ENCODE measurements around the gene AKIRIN2. TPM values are rescaled to one million over a fixed set of nuclear protein-coding genes. Genes with fewer than 3 reads are reported as not detected.

AKIRIN2 gene
- total and polyA plus RNA-seq, 4 donors = 20.9 to 63.1 (median 50.3) TPM

DNA sequence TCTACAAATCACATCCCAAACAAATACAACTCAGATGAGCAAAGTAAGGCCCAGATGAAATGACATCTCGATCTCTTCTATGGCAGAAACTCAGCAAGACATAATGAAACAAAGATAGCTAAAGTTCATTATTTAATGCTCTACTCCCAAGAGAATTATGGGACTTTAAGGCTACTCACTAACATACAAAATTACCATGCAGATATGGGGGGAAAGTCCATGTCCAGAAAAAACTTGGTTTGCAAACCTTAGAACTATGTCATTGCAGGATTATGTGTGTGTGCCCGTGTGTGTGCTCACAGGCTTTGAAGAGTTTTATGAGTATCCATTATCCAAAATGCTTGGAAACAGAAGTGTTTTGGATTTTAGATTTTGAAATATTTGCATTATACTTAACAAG, 34.0 kb downstream of the AKIRIN2 start:
- H3K9me3 ChIP-seq (ENCODE audit: control insufficient read depth in 4 of 4, insufficient read depth in 3 of 4, low read length in 3 of 4) = no peaks in the 10 kb centered on the region
- H3K9ac ChIP-seq (ENCODE audit: insufficient read depth in 1 of 2, low read length in 2 of 2) = no peak overlapping the region
- WGBS, 2 donors = 87 to 95% methylated on average over 2 of the region's 2 CpGs
- peaks cover 0 to 18% (median 0%) of the 10 kb centered on the region in 5 donors for H3K4me1 ChIP-seq (ENCODE audit: control insufficient read depth in 5 of 5, insufficient read depth in 5 of 5, low read length in 5 of 5)
- H3K27ac ChIP-seq (ENCODE audit: low read depth in 1 of 2, low read length in 1 of 2) = no peak overlapping the region
- no peak overlapping the region for H3K4me3 ChIP-seq
- TF ChIP-seq, protein P1, sequence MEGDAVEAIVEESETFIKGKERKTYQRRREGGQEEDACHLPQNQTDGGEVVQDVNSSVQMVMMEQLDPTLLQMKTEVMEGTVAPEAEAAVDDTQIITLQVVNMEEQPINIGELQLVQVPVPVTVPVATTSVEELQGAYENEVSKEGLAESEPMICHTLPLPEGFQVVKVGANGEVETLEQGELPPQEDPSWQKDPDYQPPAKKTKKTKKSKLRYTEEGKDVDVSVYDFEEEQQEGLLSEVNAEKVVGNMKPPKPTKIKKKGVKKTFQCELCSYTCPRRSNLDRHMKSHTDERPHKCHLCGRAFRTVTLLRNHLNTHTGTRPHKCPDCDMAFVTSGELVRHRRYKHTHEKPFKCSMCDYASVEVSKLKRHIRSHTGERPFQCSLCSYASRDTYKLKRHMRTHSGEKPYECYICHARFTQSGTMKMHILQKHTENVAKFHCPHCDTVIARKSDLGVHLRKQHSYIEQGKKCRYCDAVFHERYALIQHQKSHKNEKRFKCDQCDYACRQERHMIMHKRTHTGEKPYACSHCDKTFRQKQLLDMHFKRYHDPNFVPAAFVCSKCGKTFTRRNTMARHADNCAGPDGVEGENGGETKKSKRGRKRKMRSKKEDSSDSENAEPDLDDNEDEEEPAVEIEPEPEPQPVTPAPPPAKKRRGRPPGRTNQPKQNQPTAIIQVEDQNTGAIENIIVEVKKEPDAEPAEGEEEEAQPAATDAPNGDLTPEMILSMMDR (IDR thresholded peaks at IDR 0.05; ENCODE audit: control extremely low read depth, extremely low read depth) = no peak
- no peak for DNase-seq
- no peaks in the 10 kb centered on the region for H3K27me3 ChIP-seq (ENCODE audit: control insufficient read depth in 3 of 3, insufficient read depth in 3 of 3, low read length in 2 of 3)
- no peak for ATAC-seq (ENCODE audit: insufficient read depth, low FRiP score)
- H3K36me3 ChIP-seq (ENCODE audit: control insufficient read depth in 4 of 4, insufficient read depth in 4 of 4, low read length in 4 of 4) = peaks cover 5 to 23% (median 8%) of the 10 kb centered on the region in 4 donors

- Histone ChIP-seq H3K4me3 (no peak overlapping the region), H3K4me1 (ENCODE audit: control insufficient read depth in 5 of 5, insufficient read depth in 5 of 5, low read length in 5 of 5) (peaks cover 0 to 18% (median 0%) of the 10 kb centered on the region in 5 donors), H3K36me3 (ENCODE audit: control insufficient read depth in 4 of 4, insufficient read depth in 4 of 4, low read length in 4 of 4) (peaks cover 3 to 16% (median 4%) of the 10 kb centered on the region in 4 donors), H3K9ac (ENCODE audit: insufficient read depth in 1 of 2, low read length in 2 of 2) (no peak overlapping the region), H3K9me3 (ENCODE audit: control insufficient read depth in 4 of 4, insufficient read depth in 3 of 4, low read length in 3 of 4) (no peaks in the 10 kb centered on the region), H3K27ac (ENCODE audit: low read depth in 1 of 2, low read length in 1 of 2) (no peak overlapping the region), H3K27me3 (ENCODE audit: control insufficient read depth in 3 of 3, insufficient read depth in 3 of 3, low read length in 2 of 3) (no peaks in the 10 kb centered on the region)
- ATAC-seq (ENCODE audit: insufficient read depth, low FRiP score) = no peak
- TF ChIP-seq, protein P1 (IDR thresholded peaks at IDR 0.05; ENCODE audit: control extremely low read depth, extremely low read depth) = no peak
- DNase-seq = no peak
These were observed 35.0 kb downstream of the AKIRIN2 start for GRCh38 chr6:87667032-87667431.

GRCh38 chr6:87664921-87665485, 37.0 kb downstream of the AKIRIN2 start:
- peak in 2 of 3 donors; percentile 54 to 71 for DNase-seq
- TF ChIP-seq, protein P1 (IDR thresholded peaks at IDR 0.05; ENCODE audit: control extremely low read depth, extremely low read depth) = no peak
- no peak overlapping the region for H3K4me3 ChIP-seq
- H3K9me3 ChIP-seq (ENCODE audit: control insufficient read depth in 4 of 4, insufficient read depth in 3 of 4, low read length in 3 of 4) = no peaks in the 10 kb centered on the region
- H3K9ac ChIP-seq (ENCODE audit: insufficient read depth in 1 of 2, low read length in 2 of 2) = no peak overlapping the region
- H3K36me3 ChIP-seq (ENCODE audit: control insufficient read depth in 4 of 4, insufficient read depth in 4 of 4, low read length in 4 of 4) = peaks cover 0 to 10% (median 5%) of the 10 kb centered on the region in 4 donors
- no peak overlapping the region for H3K27ac ChIP-seq (ENCODE audit: low read depth in 1 of 2, low read length in 1 of 2)
- H3K4me1 ChIP-seq (ENCODE audit: control insufficient read depth in 5 of 5, insufficient read depth in 5 of 5, low read length in 5 of 5) = peaks cover 0 to 18% (median 2%) of the 10 kb centered on the region in 5 donors
- no peaks in the 10 kb centered on the region for H3K27me3 ChIP-seq (ENCODE audit: control insufficient read depth in 3 of 3, insufficient read depth in 3 of 3, low read length in 2 of 3)
- ATAC-seq (ENCODE audit: insufficient read depth, low FRiP score) = no peak

DNA sequence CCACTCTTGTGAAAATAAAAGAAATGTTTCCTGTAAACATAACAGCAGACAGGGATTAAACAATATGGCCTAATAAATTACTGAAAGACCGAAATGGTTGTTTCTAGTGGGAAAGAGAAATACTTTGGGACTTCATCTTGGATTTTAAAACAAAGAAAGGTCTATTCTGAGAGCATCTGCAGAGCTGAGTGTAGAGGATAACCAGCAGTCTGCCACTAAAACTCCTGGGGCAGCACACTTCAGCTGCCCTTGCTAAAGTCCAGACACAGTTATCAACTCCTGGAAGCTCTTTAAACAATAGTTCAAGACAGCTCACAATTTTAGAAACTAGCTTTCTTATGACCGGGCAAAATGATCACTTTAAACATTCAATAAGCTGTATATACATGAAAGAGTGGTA, 38.6 kb downstream of the AKIRIN2 start:
- no peaks in the 10 kb centered on the region for H3K9me3 ChIP-seq (ENCODE audit: control insufficient read depth in 4 of 4, insufficient read depth in 3 of 4, low read length in 3 of 4)
- DNase-seq = no peak
- WGBS, 2 donors = 66 to 75% methylated on average over 2 of the region's 2 CpGs
- no peak overlapping the region for H3K27ac ChIP-seq (ENCODE audit: low read depth in 1 of 2, low read length in 1 of 2)
- no peak for ATAC-seq (ENCODE audit: insufficient read depth, low FRiP score)
- H3K4me1 ChIP-seq (ENCODE audit: control insufficient read depth in 5 of 5, insufficient read depth in 5 of 5, low read length in 5 of 5) = peaks cover 0 to 18% (median 2%) of the 10 kb centered on the region in 5 donors
- TF ChIP-seq, protein P1 (IDR thresholded peaks at IDR 0.05; ENCODE audit: control extremely low read depth, extremely low read depth) = no peak
- H3K36me3 ChIP-seq (ENCODE audit: control insufficient read depth in 4 of 4, insufficient read depth in 4 of 4, low read length in 4 of 4) = peaks cover 0 to 8% (median 5%) of the 10 kb centered on the region in 4 donors
- H3K9ac ChIP-seq (ENCODE audit: insufficient read depth in 1 of 2, low read length in 2 of 2) = no peak overlapping the region
- H3K27me3 ChIP-seq (ENCODE audit: control insufficient read depth in 3 of 3, insufficient read depth in 3 of 3, low read length in 2 of 3) = no peaks in the 10 kb centered on the region
- no peak overlapping the region for H3K4me3 ChIP-seq
